ENCODE measurements around the gene TMEM231. TPM values are rescaled to one million over a fixed set of nuclear protein-coding genes. Genes with fewer than 3 reads are reported as not detected.

TMEM231 gene
- total RNA-seq, 1 experiment from 2014 or later: 9.7 TPM

- DNase-seq (ENCODE audit: low read depth, low spot score) (no peak), ATAC-seq (no peak)
- intact Hi-C loops (cut with micrococcal nuclease): no loop called here
- ChIA-PET POLR2A (no interaction called here), RAD21 (ENCODE audit: low non-redundant PET in 1 of 2, low total read pairs in 2 of 2, uncharacterized antibody in 2 of 2, unreplicated experiment in 2 of 2) (no interaction called here), CTCF (no interaction called here)
- no peaks in the 10 kb centered on the region for H3K27me3 ChIP-seq (ENCODE audit: insufficient read depth, low read length)
- BruUV-seq (replicated peaks): no TSS peak
- H3K27ac ChIP-seq (ENCODE audit: low read depth, low read length): no peak overlapping the region
- H3K4me2 ChIP-seq (ENCODE audit: low read length): no peak overlapping the region
- no peaks in the 10 kb centered on the region for H3K9me2 ChIP-seq (ENCODE audit: insufficient read depth)
- no peaks in the 10 kb centered on the region for H4K20me1 ChIP-seq (ENCODE audit: insufficient read depth)
- no peak overlapping the region for H3K4me3 ChIP-seq (replicated peaks in 1 of 2; ENCODE audit: low read depth in 1 of 2, low read length in 2 of 2)
- TF ChIP-seq JUND (IDR thresholded peaks at IDR 0.05) (no peak), REST (IDR thresholded peaks at IDR 0.05; ENCODE audit: low read depth) (no peak), SRF (IDR thresholded peaks at IDR 0.05; ENCODE audit: low read depth) (no peak), RAD21 (IDR thresholded peaks at IDR 0.05; ENCODE audit: low read depth) (no peak), SP1 (IDR thresholded peaks at IDR 0.05; ENCODE audit: low read depth) (no peak), MAX (IDR thresholded peaks at IDR 0.05) (no peak), YY1 (IDR thresholded peaks at IDR 0.05; ENCODE audit: extremely low read depth, insufficient replicate concordance, low read depth, low read length) (no peak), ELF1 (IDR thresholded peaks at IDR 0.05; ENCODE audit: borderline replicate concordance, low read depth) (no peak), EZH2phosphoT487 (IDR thresholded peaks at IDR 0.05; ENCODE audit: borderline replicate concordance) (no peak), CEBPB (IDR thresholded peaks at IDR 0.05; ENCODE audit: low read depth) (no peak), TCF7L2 (IDR thresholded peaks at IDR 0.05; ENCODE audit: borderline replicate concordance, extremely low read depth, insufficient read depth, insufficient read length) (no peak), EGR1 (IDR thresholded peaks at IDR 0.05; ENCODE audit: low read depth) (no peak), ZNF274 (IDR thresholded peaks at IDR 0.05; ENCODE audit: low read depth, low read length) (no peak), POLR2A (IDR thresholded peaks at IDR 0.05; ENCODE audit: borderline replicate concordance, extremely low read depth, insufficient read depth, insufficient read length) (no peak), ZBTB33 (IDR thresholded peaks at IDR 0.05; ENCODE audit: extremely low read depth, insufficient replicate concordance, low read length) (no peak), POLR2AphosphoS5 (IDR thresholded peaks at IDR 0.05; ENCODE audit: low read depth, low read length) (no peak), FOSL1 (IDR thresholded peaks at IDR 0.05; ENCODE audit: low read depth) (no peak)
- TF ChIP-seq, protein P1, sequence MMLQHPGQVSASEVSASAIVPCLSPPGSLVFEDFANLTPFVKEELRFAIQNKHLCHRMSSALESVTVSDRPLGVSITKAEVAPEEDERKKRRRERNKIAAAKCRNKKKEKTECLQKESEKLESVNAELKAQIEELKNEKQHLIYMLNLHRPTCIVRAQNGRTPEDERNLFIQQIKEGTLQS (IDR thresholded peaks at IDR 0.05): no peak
- H3K79me2 ChIP-seq (ENCODE audit: insufficient read depth, low read length): no peaks in the 10 kb centered on the region
- no peaks in the 10 kb centered on the region; a peak in 1 of 4 replicates for H3K36me3 ChIP-seq (ENCODE audit: control insufficient read depth in 1 of 2, insufficient read depth in 2 of 2, low read length in 2 of 2)
- peaks cover 10 to 17% of the 10 kb centered on the region in 2 experiments; a peak in 3 of 4 replicates for H3K4me1 ChIP-seq (ENCODE audit: control insufficient read depth in 1 of 2, insufficient read depth in 2 of 2, low read length in 2 of 2)
- no peak overlapping the region for H2AFZ ChIP-seq (ENCODE audit: low read depth, low read length, poor library complexity, severe bottlenecking)
- H3K9ac ChIP-seq (ENCODE audit: low read length): no peak overlapping the region
- H3K9me3 ChIP-seq (ENCODE audit: control insufficient read depth in 1 of 2, insufficient read depth in 1 of 2, low read depth in 1 of 2, low read length in 2 of 2): no peaks in the 10 kb centered on the region
Measured at GRCh38 chr16:75552951-75553350, 3.1 kb downstream of the TMEM231 start.
